GM12891 (cell line): ENCODE results near the gene POU2F3.

Source experiments
- POLR2A ChIP-seq: IDR thresholded peaks from 2 replicates; pipeline ENCODE4 v1.6.1; 2011; ENCODE audit warnings: low read depth, low read length, control low read depth
- POLR2AphosphoS5 ChIP-seq: IDR thresholded peaks from 2 replicates; pipeline ENCODE4 v1.6.1; 2011; ENCODE audit warnings: low read depth, low read length, control low read depth
- TAF1 ChIP-seq: IDR thresholded peaks from 2 replicates; pipeline ENCODE4 v1.6.1; 2011; ENCODE audit warnings: low read depth, low read length, control low read depth

GRCh38 chr11:120343429-120343828 is 103.5 kb downstream of the POU2F3 start:
- TF ChIP-seq POLR2A (no peak), POLR2AphosphoS5 (no peak), TAF1 (no peak)
